Measurements from ENCODE around the gene EIPR1. TPM values are rescaled to one million over a fixed set of nuclear protein-coding genes. Genes with fewer than 3 reads are reported as not detected.

EIPR1 gene
- total and polyA plus RNA-seq, 2 donors from 2014 or later: 28.2 to 37.8 TPM

DNA sequence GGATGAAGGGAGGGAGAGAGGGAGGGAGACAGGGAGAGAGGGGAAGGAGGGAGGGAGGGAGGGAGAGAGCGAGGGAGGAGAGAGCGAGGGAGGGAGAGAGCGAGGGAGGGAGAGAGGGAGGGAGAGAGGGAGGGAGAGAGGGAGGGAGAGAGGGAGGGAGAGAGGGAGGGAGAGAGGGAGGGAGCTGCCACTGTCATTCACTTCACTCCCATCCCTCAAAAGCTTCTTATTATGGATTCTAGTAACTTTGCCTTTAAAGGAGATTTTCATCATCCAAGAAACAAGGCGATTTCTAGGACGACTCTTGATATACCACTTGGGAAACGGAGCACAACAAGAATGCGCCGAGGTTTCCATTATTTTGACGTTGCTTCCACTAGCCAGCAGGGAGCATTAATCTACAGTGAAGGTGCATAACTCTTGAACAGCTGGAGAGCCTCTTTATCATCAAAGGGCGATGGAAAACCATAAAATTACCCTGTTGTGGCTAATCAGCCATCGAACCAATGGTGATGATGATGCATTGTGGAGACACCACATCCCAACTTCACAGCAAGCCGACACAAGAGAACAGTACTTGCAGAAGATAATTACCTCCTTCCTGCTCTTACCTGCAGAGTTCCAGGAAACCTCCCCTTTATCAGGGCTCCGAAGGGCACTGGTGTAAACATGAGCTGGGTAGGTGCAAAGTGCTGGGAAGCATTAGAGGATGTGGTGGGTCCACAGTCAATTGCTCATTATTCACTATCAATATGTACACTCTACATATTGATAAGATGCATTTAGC is 130.5 kb downstream of the EIPR1 start:
- Histone ChIP-seq H3K27ac (ENCODE audit: low read depth in 2 of 2, low read length in 2 of 2) (no peak overlapping the region), H3K9me3 (ENCODE audit: control insufficient read depth in 2 of 3, insufficient read depth in 1 of 3, low read length in 3 of 3) (peaks cover 0 to 6% (median 0%) of the 10 kb centered on the region in 3 donors), H3K4me3 (ENCODE audit: low read length in 3 of 3) (no peak overlapping the region), H3K36me3 (ENCODE audit: control insufficient read depth in 2 of 3, insufficient read depth in 3 of 3, low read length in 3 of 3) (peaks cover 0 to 2% (median 0%) of the 10 kb centered on the region in 3 donors), H3K27me3 (ENCODE audit: control insufficient read depth, insufficient read depth, low read length) (no peaks in the 10 kb centered on the region), H3K4me1 (ENCODE audit: control insufficient read depth in 2 of 3, insufficient read depth in 2 of 3, low read depth in 1 of 3, low read length in 3 of 3) (no peaks in the 10 kb centered on the region), H3K9ac (ENCODE audit: low read length in 3 of 3) (no peak overlapping the region)
- FAIRE-seq: no peak
- intact Hi-C loops (cut with DNase I): no loop called here
- no peak for DNase-seq
- TF ChIP-seq, protein P1, sequence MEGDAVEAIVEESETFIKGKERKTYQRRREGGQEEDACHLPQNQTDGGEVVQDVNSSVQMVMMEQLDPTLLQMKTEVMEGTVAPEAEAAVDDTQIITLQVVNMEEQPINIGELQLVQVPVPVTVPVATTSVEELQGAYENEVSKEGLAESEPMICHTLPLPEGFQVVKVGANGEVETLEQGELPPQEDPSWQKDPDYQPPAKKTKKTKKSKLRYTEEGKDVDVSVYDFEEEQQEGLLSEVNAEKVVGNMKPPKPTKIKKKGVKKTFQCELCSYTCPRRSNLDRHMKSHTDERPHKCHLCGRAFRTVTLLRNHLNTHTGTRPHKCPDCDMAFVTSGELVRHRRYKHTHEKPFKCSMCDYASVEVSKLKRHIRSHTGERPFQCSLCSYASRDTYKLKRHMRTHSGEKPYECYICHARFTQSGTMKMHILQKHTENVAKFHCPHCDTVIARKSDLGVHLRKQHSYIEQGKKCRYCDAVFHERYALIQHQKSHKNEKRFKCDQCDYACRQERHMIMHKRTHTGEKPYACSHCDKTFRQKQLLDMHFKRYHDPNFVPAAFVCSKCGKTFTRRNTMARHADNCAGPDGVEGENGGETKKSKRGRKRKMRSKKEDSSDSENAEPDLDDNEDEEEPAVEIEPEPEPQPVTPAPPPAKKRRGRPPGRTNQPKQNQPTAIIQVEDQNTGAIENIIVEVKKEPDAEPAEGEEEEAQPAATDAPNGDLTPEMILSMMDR (IDR thresholded peaks at IDR 0.05; ENCODE audit: borderline replicate concordance, extremely low read depth, insufficient read depth): no peak

GRCh38 chr2:3246406-3246805 is 131.2 kb downstream of the EIPR1 start:
- FAIRE-seq (no peak), DNase-seq (no peak)
- no peaks in the 10 kb centered on the region for H3K4me1 ChIP-seq (ENCODE audit: control insufficient read depth in 2 of 3, insufficient read depth in 2 of 3, low read depth in 1 of 3, low read length in 3 of 3)
- H3K9ac ChIP-seq (ENCODE audit: low read length in 3 of 3): no peak overlapping the region
- intact Hi-C loops (cut with DNase I): no loop called here
- peaks cover 0 to 6% (median 0%) of the 10 kb centered on the region in 3 donors for H3K9me3 ChIP-seq (ENCODE audit: control insufficient read depth in 2 of 3, insufficient read depth in 1 of 3, low read length in 3 of 3)
- TF ChIP-seq, protein P1 (IDR thresholded peaks at IDR 0.05; ENCODE audit: borderline replicate concordance, extremely low read depth, insufficient read depth): no peak
- H3K27me3 ChIP-seq (ENCODE audit: control insufficient read depth, insufficient read depth, low read length): no peaks in the 10 kb centered on the region
- H3K4me3 ChIP-seq (ENCODE audit: low read length in 3 of 3): no peak overlapping the region
- H3K36me3 ChIP-seq (ENCODE audit: control insufficient read depth in 2 of 3, insufficient read depth in 3 of 3, low read length in 3 of 3): peaks cover 0 to 2% (median 0%) of the 10 kb centered on the region in 3 donors
- no peak overlapping the region for H3K27ac ChIP-seq (ENCODE audit: low read depth in 2 of 2, low read length in 2 of 2)

- no peak overlapping the region for H3K4me3 ChIP-seq (ENCODE audit: low read length in 3 of 3)
- FAIRE-seq (no peak), DNase-seq (no peak)
- peaks cover 0 to 2% (median 0%) of the 10 kb centered on the region in 3 donors for H3K4me1 ChIP-seq (ENCODE audit: control insufficient read depth in 2 of 3, insufficient read depth in 2 of 3, low read depth in 1 of 3, low read length in 3 of 3)
- H3K9ac ChIP-seq (ENCODE audit: low read length in 3 of 3): no peak overlapping the region
- no peaks in the 10 kb centered on the region for H3K27me3 ChIP-seq (ENCODE audit: control insufficient read depth, insufficient read depth, low read length)
- H3K36me3 ChIP-seq (ENCODE audit: control insufficient read depth in 2 of 3, insufficient read depth in 3 of 3, low read length in 3 of 3): peaks cover 0 to 2% (median 0%) of the 10 kb centered on the region in 3 donors
- TF ChIP-seq, protein P1 (IDR thresholded peaks at IDR 0.05; ENCODE audit: borderline replicate concordance, extremely low read depth, insufficient read depth): no peak
- intact Hi-C loops (cut with DNase I): no loop called here
- H3K27ac ChIP-seq (ENCODE audit: low read depth in 2 of 2, low read length in 2 of 2): no peak overlapping the region
- peaks cover 0 to 6% (median 0%) of the 10 kb centered on the region in 3 donors for H3K9me3 ChIP-seq (ENCODE audit: control insufficient read depth in 2 of 3, insufficient read depth in 1 of 3, low read length in 3 of 3)
These were observed 133.1 kb downstream of the EIPR1 start for GRCh38 chr2:3244486-3244885.

All from kidney (tissue), 14 donors.